ENCODE results near the gene ENOX1. TPM values are rescaled to one million over a fixed set of nuclear protein-coding genes. Genes with fewer than 3 reads are reported as not detected.

Gene ENOX1
- total RNA-seq, 2 donors from 2014 or later, result 0.33 TPM; not detected in 1

GRCh38 chr13:43475140-43475539, 311.6 kb downstream of the ENOX1 start:
- Histone ChIP-seq H3K4me1 (ENCODE audit: control insufficient read depth, insufficient read depth, low read length) (peaks cover 3% of the 10 kb centered on the region), H3K9ac (ENCODE audit: extremely low read depth, low read length, poor library complexity, severe bottlenecking) (no peak overlapping the region), H3K4me3 (ENCODE audit: low read length) (no peak overlapping the region), H3K27me3 (ENCODE audit: control insufficient read depth, insufficient read depth, low read length, poor library complexity, severe bottlenecking) (no peaks in the 10 kb centered on the region), H3K27ac (ENCODE audit: low read depth, low read length) (no peak overlapping the region), H3K36me3 (ENCODE audit: control insufficient read depth, insufficient read depth, low read length) (no peaks in the 10 kb centered on the region), H3K9me3 (ENCODE audit: control insufficient read depth, low read length) (no peaks in the 10 kb centered on the region)
- no peak for DNase-seq
- H3K27me3 Mint-ChIP-seq (ENCODE audit: insufficient read depth), result no peaks in the 10 kb centered on the region
- H3K27ac Mint-ChIP-seq, result no peak overlapping the region
- no peak for TF ChIP-seq CTCF (conservative IDR thresholded peaks at IDR 0.05)
- no peaks in the 10 kb centered on the region for H3K36me3 Mint-ChIP-seq (ENCODE audit: low read depth)
- 100% methylated on average over 2 of the region's 2 CpGs; no CpG with 5 or more reads in 1 of the 2 experiments for WGBS, 2 experiments (ENCODE audit: insufficient coverage in 1 of 2, insufficient read length in 1 of 2)
- H3K4me1 Mint-ChIP-seq, result peaks cover 5% of the 10 kb centered on the region
- H3K4me3 Mint-ChIP-seq, result no peak overlapping the region
- no peaks in the 10 kb centered on the region for H3K9me3 Mint-ChIP-seq

- H3K9ac ChIP-seq (ENCODE audit: extremely low read depth, low read length, poor library complexity, severe bottlenecking), result no peak overlapping the region
- H3K27ac Mint-ChIP-seq, result no peak overlapping the region
Observed at GRCh38 chr13:43473437-43473836, 313.3 kb downstream of the ENOX1 start.

GRCh38 chr13:43472980-43473379, 313.8 kb downstream of the ENOX1 start:
- no peaks in the 10 kb centered on the region for H3K9me3 Mint-ChIP-seq
- WGBS, 2 experiments (ENCODE audit: insufficient coverage in 1 of 2, insufficient read length in 1 of 2), result no CpG with 5 or more reads among the region's 1 CpG
- Histone ChIP-seq H3K4me1 (ENCODE audit: control insufficient read depth, insufficient read depth, low read length) (peaks cover 3% of the 10 kb centered on the region), H3K9me3 (ENCODE audit: control insufficient read depth, low read length) (no peaks in the 10 kb centered on the region), H3K36me3 (ENCODE audit: control insufficient read depth, insufficient read depth, low read length) (no peaks in the 10 kb centered on the region), H3K27me3 (ENCODE audit: control insufficient read depth, insufficient read depth, low read length, poor library complexity, severe bottlenecking) (no peaks in the 10 kb centered on the region), H3K9ac (ENCODE audit: extremely low read depth, low read length, poor library complexity, severe bottlenecking) (no peak overlapping the region), H3K27ac (ENCODE audit: low read depth, low read length) (no peak overlapping the region), H3K4me3 (ENCODE audit: low read length) (no peak overlapping the region)
- TF ChIP-seq CTCF (conservative IDR thresholded peaks at IDR 0.05), result no peak
- H3K27ac Mint-ChIP-seq, result no peak overlapping the region
- no peak overlapping the region for H3K4me3 Mint-ChIP-seq
- H3K36me3 Mint-ChIP-seq (ENCODE audit: low read depth), result no peaks in the 10 kb centered on the region
- H3K4me1 Mint-ChIP-seq, result peaks cover 5% of the 10 kb centered on the region
- no peaks in the 10 kb centered on the region for H3K27me3 Mint-ChIP-seq (ENCODE audit: insufficient read depth)
- no peak for DNase-seq

More at GRCh38 chr13:43473437-43473836, 313.3 kb downstream of the ENOX1 start:
- Mint-ChIP-seq H3K4me1 (peaks cover 5% of the 10 kb centered on the region), H3K9me3 (no peaks in the 10 kb centered on the region), H3K27me3 (ENCODE audit: insufficient read depth) (no peaks in the 10 kb centered on the region), H3K4me3 (no peak overlapping the region), H3K36me3 (ENCODE audit: low read depth) (no peaks in the 10 kb centered on the region)
- Histone ChIP-seq H3K27me3 (ENCODE audit: control insufficient read depth, insufficient read depth, low read length, poor library complexity, severe bottlenecking) (no peaks in the 10 kb centered on the region), H3K36me3 (ENCODE audit: control insufficient read depth, insufficient read depth, low read length) (no peaks in the 10 kb centered on the region), H3K4me3 (ENCODE audit: low read length) (no peak overlapping the region), H3K4me1 (ENCODE audit: control insufficient read depth, insufficient read depth, low read length) (peaks cover 3% of the 10 kb centered on the region), H3K27ac (ENCODE audit: low read depth, low read length) (no peak overlapping the region), H3K9me3 (ENCODE audit: control insufficient read depth, low read length) (no peaks in the 10 kb centered on the region)
- DNase-seq, result no peak
- 100% methylated on average over 1 of the region's 1 CpG; no CpG with 5 or more reads in 1 of the 2 experiments for WGBS, 2 experiments (ENCODE audit: insufficient coverage in 1 of 2, insufficient read length in 1 of 2)
- TF ChIP-seq CTCF (conservative IDR thresholded peaks at IDR 0.05), result no peak

Data from endodermal cell (in vitro differentiated cells).